GM18520 (cell line): ENCODE results near the gene ACTR10.

Experiments
- ATAC-seq: cut with Tn5 transposase; IDR thresholded peaks from one replicate; pipeline ENCODE4 v1.9.1; 2021; ENCODE audit not compliant: unreplicated experiment

Gene ACTR10

DNA sequence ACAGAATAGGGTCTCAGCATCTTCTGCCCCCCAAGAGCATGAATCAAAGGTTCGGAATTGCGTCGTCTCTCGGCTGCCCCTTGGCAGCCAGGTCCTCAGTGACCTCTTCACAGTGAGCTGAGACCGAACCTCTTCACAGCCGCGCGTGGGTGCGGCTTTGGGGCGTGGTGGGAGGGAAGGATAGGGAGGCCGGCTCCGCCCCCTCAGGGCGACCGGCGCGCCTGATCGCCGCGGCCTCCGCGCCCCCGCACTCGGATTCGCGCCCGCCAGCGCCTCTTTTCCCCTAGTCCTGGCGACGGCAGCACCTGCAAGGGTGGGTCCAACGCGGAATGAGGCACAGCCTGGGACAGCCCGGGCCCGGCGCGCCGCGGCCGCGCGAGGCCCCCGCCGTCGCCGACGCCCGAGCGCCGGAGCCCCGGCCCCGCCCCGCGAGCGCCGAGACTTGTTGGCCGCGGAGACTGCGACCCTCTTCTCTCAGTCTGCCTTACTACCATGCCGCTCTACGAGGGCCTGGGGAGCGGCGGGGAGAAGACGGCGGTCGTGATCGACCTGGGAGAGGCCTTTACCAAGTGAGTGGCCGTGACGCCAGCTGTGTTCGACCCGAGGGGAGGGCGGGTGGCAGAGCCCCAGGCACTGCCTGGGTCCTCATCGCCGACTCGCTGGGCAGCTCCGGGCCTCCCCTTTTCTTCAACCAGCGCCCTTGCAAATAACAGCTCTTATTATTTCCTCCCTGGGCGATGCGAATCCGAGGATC, at the start of gene ACTR10:
Gene ACTR10, plus strand, starts transcription at position 424 of the 754 bp plus-strand sequence. Its CDS starts 69 bp downstream, at position 493.
- ATAC-seq = peak; percentile 87

- ATAC-seq = no peak
Measured at GRCh38 chr14:58150243-58150805, 49.6 kb upstream of the ACTR10 start.

DNA sequence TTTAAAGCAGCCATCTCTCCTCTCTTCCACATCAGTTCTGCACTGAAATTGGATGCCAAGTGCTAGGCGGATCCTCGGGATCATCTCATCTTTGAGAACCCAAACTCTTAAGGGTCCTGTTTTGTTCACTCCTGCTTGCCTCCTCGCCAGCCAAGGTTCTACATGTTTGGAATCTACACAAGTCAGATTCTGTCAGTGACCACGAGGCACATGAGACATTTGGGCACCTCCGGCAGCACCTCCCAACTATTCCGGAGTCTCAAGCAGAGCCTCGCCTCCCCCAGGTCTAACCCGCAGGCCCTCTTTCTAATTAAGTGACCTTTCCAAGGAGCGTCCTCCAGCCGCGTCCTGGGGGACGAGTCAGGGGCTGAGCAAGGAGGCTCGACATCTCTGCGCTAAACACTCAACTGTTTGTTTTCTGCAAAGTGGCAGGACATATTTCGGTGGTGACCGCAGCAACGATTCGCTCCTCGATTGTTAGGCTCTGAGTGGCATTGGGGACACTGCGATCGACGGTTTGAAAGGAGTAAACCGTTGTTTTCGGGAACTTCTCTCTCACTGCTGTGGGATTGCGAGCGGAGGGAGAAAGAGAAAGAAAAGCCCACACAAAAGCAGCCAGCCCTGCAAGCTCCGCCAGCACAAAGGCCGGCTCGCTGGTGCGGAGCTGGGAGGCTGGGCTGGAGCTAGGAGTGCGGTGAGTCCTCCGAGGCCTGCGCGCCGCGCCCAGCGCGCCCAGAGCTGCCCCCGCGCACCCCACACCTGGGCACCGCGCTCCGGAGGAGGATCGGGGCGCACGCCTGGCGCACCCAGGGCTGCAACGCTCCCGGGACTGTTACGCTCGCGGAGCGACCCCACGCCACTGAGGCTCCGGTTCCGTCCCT, 48.6 kb upstream of the ACTR10 start:
- ATAC-seq = peak; percentile 19

- ATAC-seq = peak; percentile 95
Measured at GRCh38 chr14:58152014-58152857, 47.7 kb upstream of the ACTR10 start, which contains the start of gene ARMH4. ARMH4 (minus strand) TSS chr14:58152213; CDS start chr14:58139358, 12,855 bp downstream.

DNA sequence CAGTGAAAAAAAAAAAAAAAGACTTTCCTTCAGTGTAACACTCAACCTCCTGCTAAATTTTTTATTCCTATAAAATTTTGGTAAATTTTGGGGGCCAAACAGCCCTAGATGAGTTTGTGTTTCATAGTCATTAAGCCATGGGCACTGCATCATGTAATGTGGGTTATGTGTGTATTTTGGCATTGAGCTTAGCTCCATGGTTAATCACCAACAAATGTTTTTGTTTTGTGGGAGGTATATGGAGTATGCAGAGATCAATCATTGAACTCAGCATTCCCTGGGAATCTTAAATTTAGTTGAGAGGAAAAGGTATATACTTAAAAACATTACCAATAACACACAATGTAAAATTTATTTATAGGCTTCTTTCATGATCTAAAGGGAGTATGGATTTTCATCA, 39.4 kb upstream of the ACTR10 start:
- ATAC-seq = no peak

- ATAC-seq = no peak
Measured at GRCh38 chr14:58166005-58166983, 33.7 kb upstream of the ACTR10 start.

DNA sequence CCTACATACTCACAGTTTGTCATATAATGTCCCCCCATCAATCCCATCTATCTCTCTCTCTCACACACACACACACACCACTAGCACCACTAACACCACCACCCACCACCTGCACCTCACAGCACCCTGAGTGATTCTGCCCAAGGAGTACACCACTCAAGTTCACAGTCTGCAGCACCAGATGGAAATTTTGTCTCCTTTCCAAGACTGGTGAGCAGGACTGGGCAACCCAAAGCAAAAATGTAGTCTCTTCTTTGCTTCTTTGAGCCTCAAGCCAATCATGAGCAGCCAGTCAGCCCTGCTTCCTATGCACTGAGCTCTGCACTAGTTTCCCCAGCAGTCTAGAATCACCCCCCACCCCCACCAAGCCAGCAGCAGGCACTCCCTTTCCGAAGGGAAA, 32.9 kb upstream of the ACTR10 start:
- ATAC-seq = no peak

DNA sequence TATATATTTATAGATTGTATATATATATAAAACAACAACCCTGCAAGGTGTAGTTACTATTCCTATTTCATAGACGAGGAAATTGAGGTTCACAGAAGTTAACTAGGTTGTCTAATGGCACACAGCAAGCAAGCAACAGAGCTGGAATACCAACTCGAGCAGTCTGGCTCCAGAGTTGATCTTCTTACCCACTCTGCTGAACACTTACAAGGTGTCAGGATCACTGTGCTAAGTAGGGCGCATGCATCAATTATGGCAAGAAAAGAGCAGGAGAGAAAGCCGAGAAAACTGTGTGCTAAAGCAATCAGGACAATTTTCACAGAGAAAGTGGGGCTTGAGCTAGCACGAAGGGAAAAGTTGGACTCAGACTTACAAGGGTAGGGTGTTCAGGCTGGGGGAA, 32.1 kb upstream of the ACTR10 start:
- no peak for ATAC-seq

GRCh38 chr14:58171090-58171489, 28.9 kb upstream of the ACTR10 start:
- peak; percentile 87 for ATAC-seq

DNA sequence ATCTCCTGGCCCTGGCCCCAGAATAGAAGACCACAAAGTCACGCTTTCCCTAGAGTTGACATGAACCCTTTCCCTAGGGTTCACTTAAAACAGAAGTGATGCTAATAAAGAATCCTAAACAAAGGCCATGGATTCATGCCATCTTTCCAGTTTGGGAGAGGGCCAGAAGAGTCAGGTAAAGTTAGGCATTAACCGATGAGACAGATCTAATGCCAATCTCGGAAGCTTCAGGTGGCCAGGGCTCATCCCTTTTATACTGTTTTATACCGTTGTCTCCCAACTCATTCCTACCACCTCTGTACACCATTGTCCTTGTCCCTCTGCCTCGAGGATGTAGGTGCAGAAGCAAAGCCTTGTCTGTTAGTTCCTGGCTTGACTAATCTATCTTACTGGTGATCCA, 22.8 kb upstream of the ACTR10 start:
- no peak for ATAC-seq

DNA sequence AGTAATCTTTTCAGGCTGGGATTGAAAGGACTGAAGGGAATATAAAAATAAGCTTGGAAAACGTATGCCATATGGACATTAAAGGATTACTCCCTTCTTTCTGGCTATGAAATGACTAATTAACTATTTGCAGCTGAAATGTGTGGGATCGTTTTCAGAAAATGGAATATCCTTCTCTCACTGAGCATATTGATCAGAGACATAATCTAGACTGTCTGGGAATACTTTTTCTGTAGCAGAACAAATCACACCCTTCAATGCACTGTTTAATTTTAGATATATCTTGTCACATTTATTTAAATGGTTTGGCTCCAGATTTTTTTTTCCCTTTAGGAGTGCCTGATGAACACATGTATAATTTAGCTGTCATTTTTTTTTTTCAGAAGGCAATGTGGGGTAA, 10.8 kb upstream of the ACTR10 start:
- ATAC-seq = no peak

GRCh38 chr14:58191763-58192601, 8.0 kb upstream of the ACTR10 start:
- no peak for ATAC-seq

GRCh38 chr14:58193542-58193941, 6.4 kb upstream of the ACTR10 start:
- no peak for ATAC-seq

GRCh38 chr14:58196198-58196597, 3.8 kb upstream of the ACTR10 start:
- ATAC-seq = no peak

DNA sequence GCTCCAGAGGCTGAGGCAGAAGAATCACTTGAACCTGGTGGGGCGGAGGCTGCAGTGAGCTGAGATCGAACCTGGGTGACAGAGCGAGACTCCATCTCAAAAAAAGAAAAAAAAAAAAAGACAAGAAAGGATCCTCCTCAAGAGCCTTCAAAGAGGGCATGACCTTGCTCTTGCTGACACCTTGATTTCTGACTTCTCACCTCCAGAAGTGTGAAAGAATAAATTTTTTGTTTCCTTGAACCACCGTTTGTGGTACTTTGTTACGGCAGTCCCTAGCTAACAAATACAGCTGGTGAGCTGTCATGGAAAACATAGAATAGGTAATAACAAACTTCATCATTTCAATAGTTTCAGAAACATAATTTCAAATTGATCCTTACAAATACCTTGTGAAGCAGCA, 1.9 kb upstream of the ACTR10 start:
- no peak for ATAC-seq

DNA sequence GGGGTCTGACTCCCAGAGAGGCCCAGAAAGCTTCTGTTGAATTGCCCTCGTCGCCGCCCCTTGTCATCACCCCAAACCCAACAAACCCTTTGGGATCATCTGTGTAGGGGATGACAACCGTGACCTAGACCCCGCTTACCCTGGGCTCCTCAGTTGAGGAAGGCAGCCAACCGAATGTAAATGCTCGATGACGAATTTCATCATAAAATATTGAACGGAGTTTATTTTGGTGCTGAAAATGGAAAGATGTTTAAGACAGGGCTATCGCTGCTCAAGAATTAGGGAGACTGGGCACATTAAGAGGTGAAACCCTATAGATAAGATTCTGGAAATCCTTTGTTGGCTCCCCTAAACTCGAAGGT, 512 bp downstream of the ACTR10 start:
- ATAC-seq = no peak

- no peak for ATAC-seq
Measured at GRCh38 chr14:58200846-58201245, 897 bp downstream of the ACTR10 start.

GRCh38 chr14:58213176-58213575, 13.2 kb downstream of the ACTR10 start:
- ATAC-seq = no peak
